Inferior parietal cortex (tissue), 1 donor: ENCODE measurements around the gene MAML3.

Experiments
- DNase-seq: peaks from one replicate; pipeline ENCODE4 v3.0.0-alpha.2; 2016; ENCODE audit errors: extremely low spot score

The MAML3 gene

GRCh38 chr4:140046016-140046415 is 108.0 kb downstream of the MAML3 start:
- DNase-seq: no peak

GRCh38 chr4:140044337-140044902 is 109.6 kb downstream of the MAML3 start:
- DNase-seq: no peak

GRCh38 chr4:140042634-140043033 is 111.3 kb downstream of the MAML3 start:
- DNase-seq: no peak

- no peak for DNase-seq
These were observed 115.9 kb downstream of the MAML3 start for GRCh38 chr4:140038031-140038533.

GRCh38 chr4:140037353-140038030 is 116.5 kb downstream of the MAML3 start:
- no peak for DNase-seq

- DNase-seq: no peak
These were observed 122.3 kb downstream of the MAML3 start for GRCh38 chr4:140031706-140032105.

- no peak for DNase-seq
These were observed 122.9 kb downstream of the MAML3 start for GRCh38 chr4:140031061-140031460.

- no peak for DNase-seq
These were observed 125.1 kb downstream of the MAML3 start for GRCh38 chr4:140028676-140029517.

GRCh38 chr4:140028101-140028500 is 125.9 kb downstream of the MAML3 start:
- DNase-seq: no peak

GRCh38 chr4:140027101-140027500 is 126.9 kb downstream of the MAML3 start:
- DNase-seq: no peak

- DNase-seq: no peak
These were observed 128.5 kb downstream of the MAML3 start for GRCh38 chr4:140025470-140025869.

- DNase-seq: no peak
These were observed 133.3 kb downstream of the MAML3 start for GRCh38 chr4:140020457-140021361.

GRCh38 chr4:140019619-140020347 is 134.2 kb downstream of the MAML3 start:
- DNase-seq: no peak

GRCh38 chr4:140018931-140019618 is 134.9 kb downstream of the MAML3 start:
- no peak for DNase-seq

- DNase-seq: no peak
These were observed 139.7 kb downstream of the MAML3 start for GRCh38 chr4:140014284-140014683.

GRCh38 chr4:140012688-140013486 is 141.1 kb downstream of the MAML3 start:
- peak; percentile 75 for DNase-seq

GRCh38 chr4:140005699-140006098 is 148.3 kb downstream of the MAML3 start:
- DNase-seq: no peak

- DNase-seq: no peak
These were observed 148.9 kb downstream of the MAML3 start for GRCh38 chr4:140004922-140005627.

GRCh38 chr4:140004549-140004895 is 149.5 kb downstream of the MAML3 start:
- peak; percentile 43 for DNase-seq
